GM12878 (cell line): ENCODE results near the gene PHKA1. TPM values are rescaled to one million over a fixed set of nuclear protein-coding genes. Genes with fewer than 3 reads are reported as not detected.
"Not testable (repeated sequence)": the region's sequence is repeated elsewhere in the genome, so short reads cannot be mapped to it uniquely, and the experiment has no call there.

ENCODE experiments used
- ATAC-seq: fragments of 200-7000 bp; cut with Tn5 transposase; 3 replicates; pipeline ENCODE4 v1.9.1; 2020; ENCODE audit warnings: mild to moderate bottlenecking, moderate library complexity
- BruUV-seq: library from RNA; stranded (reverse); fragments of 400-500 nt; replicated peaks from 2 replicates; lab custom pipeline; 2021; lab: Mats Ljungman, UMichigan
- CTCF ChIA-PET: fragments of 300-600 bp; sonication (Branson Sonifier 250); formaldehyde crosslinking; extraction: SDS; loops from one replicate; lab custom pipeline; 2021; ENCODE audit warnings: inconsistent platforms; lab: Yijun Ruan, JAX
- POLR2A ChIA-PET: fragments of 350-600 bp; formaldehyde crosslinking; extraction: SDS; loops from one replicate; lab custom pipeline; 2021; ENCODE audit warnings: inconsistent platforms; lab: Charles Lee
- RAD21 ChIA-PET: fragments of 300-600 bp; sonication (Branson Sonifier 250); formaldehyde crosslinking; loops from one replicate; lab custom pipeline; 2023; ENCODE audit warnings: antibody characterized with exemption; ENCODE audit not compliant: unreplicated experiment; lab: Charles Lee
- SMC1A ChIA-PET: fragments of 300-600 bp; sonication (Branson Sonifier 250); formaldehyde crosslinking; loops from one replicate; lab custom pipeline; 2023; ENCODE audit not compliant: unreplicated experiment, uncharacterized antibody; lab: Charles Lee
- DNase-seq: peaks from one replicate; pipeline ENCODE4 v3.0.0-alpha.2; 2011; ENCODE audit warnings: low read depth, low spot score
- FAIRE-seq: peaks from 3 replicates; lab custom pipeline; 2011; peaks lifted over from hg19 to GRCh38; lab: Jason Lieb, UNC
- H2AFZ ChIP-seq: 2 replicates; pipeline ENCODE4 v1.6.0; 2011; ENCODE audit warnings: low read depth, low read length, control low read depth; ENCODE audit not compliant: control insufficient read depth
- H3K27ac ChIP-seq: 2 replicates; pipeline ENCODE4 v1.5.1; 2011; ENCODE audit warnings: control low read depth; ENCODE audit not compliant: control insufficient read depth, insufficient read depth
- H3K27me3 ChIP-seq, 2 experiments: replicated peaks in 1 of 2; 2 replicates each; pipeline versions ENCODE4 v1.6.0 to v1.6.1; 2011; ENCODE audit warnings: low read length in 1 of 2; ENCODE audit not compliant: control insufficient read depth in 2 of 2, insufficient read depth in 2 of 2
- H3K36me3 ChIP-seq, 2 experiments: 2 replicates each; pipeline ENCODE4 v1.5.1; 2011; ENCODE audit warnings: low read length in 1 of 2; ENCODE audit not compliant: control insufficient read depth in 2 of 2, insufficient read depth in 2 of 2
- H3K4me1 ChIP-seq: 2 replicates; pipeline ENCODE4 v1.6.1; 2011; ENCODE audit warnings: mild to moderate bottlenecking, low read length, moderate library complexity, mixed read lengths; ENCODE audit not compliant: control insufficient read depth, insufficient read depth
- H3K4me2 ChIP-seq: 2 replicates; pipeline ENCODE4 v1.6.0; 2011; ENCODE audit warnings: control low read depth; ENCODE audit not compliant: control insufficient read depth, insufficient read depth
- H3K4me3 ChIP-seq: fragments of 200-600 bp; sonication (generic); 2 replicates; pipeline ENCODE4 v1.5.1; 2016
- H3K79me2 ChIP-seq: 2 replicates; pipeline ENCODE4 v1.6.0; 2011; ENCODE audit warnings: low read length; ENCODE audit not compliant: control insufficient read depth, insufficient read depth
- H3K9ac ChIP-seq: 2 replicates; pipeline ENCODE4 v1.8.0; 2011; ENCODE audit warnings: low read length, control low read depth, mixed read lengths; ENCODE audit not compliant: control insufficient read depth, insufficient read depth
- H3K9me3 ChIP-seq: replicated peaks from 3 replicates; pipeline ENCODE4 v1.5.1; 2011; ENCODE audit warnings: mild to moderate bottlenecking, low read length; ENCODE audit not compliant: control insufficient read depth, insufficient read depth
- H4K20me1 ChIP-seq: 2 replicates; pipeline ENCODE4 v1.6.0; 2011; ENCODE audit not compliant: control insufficient read depth, insufficient read depth
- ETV6 ChIP-seq, 2 experiments: fragments of 450-650 bp in 1 of 2; IDR thresholded peaks in 1 of 2; conservative IDR thresholded peaks in 1 of 2; 2 replicates each; pipeline ENCODE4 v1.6.1; 2014; ENCODE audit warnings: antibody characterized with exemption in 1 of 2, borderline replicate concordance in 1 of 2, low read depth in 1 of 2, mild to moderate bottlenecking in 1 of 2, moderate library complexity in 1 of 2
- SREBF1 ChIP-seq: IDR thresholded peaks from 2 replicates; pipeline ENCODE4 v1.6.1; 2012; ENCODE audit warnings: mild to moderate bottlenecking, low read length
- STAT1 ChIP-seq: fragments of 450-650 bp; conservative IDR thresholded peaks from 2 replicates; pipeline ENCODE4 v1.6.1; 2014; ENCODE audit warnings: antibody characterized with exemption, mild to moderate bottlenecking
- TAF1 ChIP-seq: IDR thresholded peaks from 2 replicates; pipeline ENCODE4 v1.6.1; 2011; ENCODE audit warnings: mild to moderate bottlenecking, low read depth, low read length, borderline replicate concordance
- WGBS: methylation state at CpG from one replicate; pipeline ENCODE4 v1.1.6; 2016; ENCODE audit warnings: low lambda C conversion rate; ENCODE audit not compliant: insufficient replicate concordance, insufficient coverage; ENCODE audit errors: missing lambda C conversion rate; 5-methylcytosine and 5-hydroxymethylcytosine counted together
- in situ Hi-C: fragments of 300-500 bp; cut with MboI; formaldehyde crosslinking; loops from 9 replicates; pipeline ENCODE4 v1.14.3; 2018; ENCODE audit warnings: mixed read lengths
- intact Hi-C: fragments of 100-400 bp; cut with micrococcal nuclease; formaldehyde crosslinking; loops from one replicate; pipeline ENCODE4 v1.14.2; 2022; ENCODE audit not compliant: unreplicated experiment
- polyA plus RNA-seq, 11 experiments: library from polyadenylated mRNA; depleted of rRNA in 4 of 11; unstranded in 6 of 11; stranded (reverse) in 5 of 11; fragments of >200 nt; fragmentation: Nextera tagmentation in 4 of 11; fragmentation: Illumina TruSeq in 1 of 11; extraction: Ambion mirVana in 4 of 11; extraction: Trizol in 1 of 11; gene quantifications; 1 replicate in 1 of 11; 2 replicates in 10 of 11; pipeline versions ENCODE4 v1.2.1 to v1.2.3, GENCODE V29; 2011 to 2016; ENCODE audit warnings: inconsistent platforms in 2 of 11, missing spikeins in 2 of 11, low read depth in 1 of 11
- total RNA-seq, 4 experiments: library from RNA; depleted of rRNA in 3 of 4; stranded (reverse); fragments of >200 nt in 3 of 4; fragmentation: Illumina TruSeq in 1 of 4; extraction: Trizol in 1 of 4; gene quantifications; 2 replicates each; pipeline versions ENCODE4 v1.2.1 to v1.2.3, GENCODE V29; 2013 to 2021
- TF ChIP-seq, protein P1 (sequence below): fragments of 450-650 bp; IDR thresholded peaks from 2 replicates; pipeline ENCODE4 v1.6.1; 2018; ENCODE audit warnings: mild to moderate bottlenecking, low read depth, moderate library complexity; ENCODE audit not compliant: partially characterized antibody
- TF ChIP-seq, protein P2 (sequence below): fragments of 450-650 bp; conservative IDR thresholded peaks from 2 replicates; pipeline ENCODE4 v1.6.1; 2017; ENCODE audit warnings: mild to moderate bottlenecking, moderate library complexity

Gene PHKA1
- total and polyA plus RNA-seq, 10 of the 15 experiments (the other 5 are each of a cell fraction or from before 2014, with no cell fraction given) = under 0.01 to 0.15 (median 0.05) TPM; not detected in 4

GRCh38 chrX:72735561-72735960, 21.5 kb upstream of the PHKA1 start (continued):
- TF ChIP-seq ETV6 (conservative IDR thresholded peaks at IDR 0.05 in 1 of 2, IDR thresholded peaks at IDR 0.05 in 1 of 2; ENCODE audit: borderline replicate concordance in 1 of 2, low read depth in 1 of 2) = no peak
- TF ChIP-seq SREBF1 = no peak
- TF ChIP-seq, protein P1, sequence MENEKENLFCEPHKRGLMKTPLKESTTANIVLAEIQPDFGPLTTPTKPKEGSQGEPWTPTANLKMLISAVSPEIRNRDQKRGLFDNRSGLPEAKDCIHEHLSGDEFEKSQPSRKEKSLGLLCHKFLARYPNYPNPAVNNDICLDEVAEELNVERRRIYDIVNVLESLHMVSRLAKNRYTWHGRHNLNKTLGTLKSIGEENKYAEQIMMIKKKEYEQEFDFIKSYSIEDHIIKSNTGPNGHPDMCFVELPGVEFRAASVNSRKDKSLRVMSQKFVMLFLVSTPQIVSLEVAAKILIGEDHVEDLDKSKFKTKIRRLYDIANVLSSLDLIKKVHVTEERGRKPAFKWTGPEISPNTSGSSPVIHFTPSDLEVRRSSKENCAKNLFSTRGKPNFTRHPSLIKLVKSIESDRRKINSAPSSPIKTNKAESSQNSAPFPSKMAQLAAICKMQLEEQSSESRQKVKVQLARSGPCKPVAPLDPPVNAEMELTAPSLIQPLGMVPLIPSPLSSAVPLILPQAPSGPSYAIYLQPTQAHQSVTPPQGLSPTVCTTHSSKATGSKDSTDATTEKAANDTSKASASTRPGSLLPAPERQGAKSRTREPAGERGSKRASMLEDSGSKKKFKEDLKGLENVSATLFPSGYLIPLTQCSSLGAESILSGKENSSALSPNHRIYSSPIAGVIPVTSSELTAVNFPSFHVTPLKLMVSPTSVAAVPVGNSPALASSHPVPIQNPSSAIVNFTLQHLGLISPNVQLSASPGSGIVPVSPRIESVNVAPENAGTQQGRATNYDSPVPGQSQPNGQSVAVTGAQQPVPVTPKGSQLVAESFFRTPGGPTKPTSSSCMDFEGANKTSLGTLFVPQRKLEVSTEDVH = no peak
- TF ChIP-seq TAF1 = no peak
- TF ChIP-seq, protein P2, sequence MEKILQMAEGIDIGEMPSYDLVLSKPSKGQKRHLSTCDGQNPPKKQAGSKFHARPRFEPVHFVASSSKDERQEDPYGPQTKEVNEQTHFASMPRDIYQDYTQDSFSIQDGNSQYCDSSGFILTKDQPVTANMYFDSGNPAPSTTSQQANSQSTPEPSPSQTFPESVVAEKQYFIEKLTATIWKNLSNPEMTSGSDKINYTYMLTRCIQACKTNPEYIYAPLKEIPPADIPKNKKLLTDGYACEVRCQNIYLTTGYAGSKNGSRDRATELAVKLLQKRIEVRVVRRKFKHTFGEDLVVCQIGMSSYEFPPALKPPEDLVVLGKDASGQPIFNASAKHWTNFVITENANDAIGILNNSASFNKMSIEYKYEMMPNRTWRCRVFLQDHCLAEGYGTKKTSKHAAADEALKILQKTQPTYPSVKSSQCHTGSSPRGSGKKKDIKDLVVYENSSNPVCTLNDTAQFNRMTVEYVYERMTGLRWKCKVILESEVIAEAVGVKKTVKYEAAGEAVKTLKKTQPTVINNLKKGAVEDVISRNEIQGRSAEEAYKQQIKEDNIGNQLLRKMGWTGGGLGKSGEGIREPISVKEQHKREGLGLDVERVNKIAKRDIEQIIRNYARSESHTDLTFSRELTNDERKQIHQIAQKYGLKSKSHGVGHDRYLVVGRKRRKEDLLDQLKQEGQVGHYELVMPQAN = no peak
- no peak for TF ChIP-seq STAT1

- H3K4me3 ChIP-seq, H4K20me1 ChIP-seq, H3K36me3 ChIP-seq, H3K79me2 ChIP-seq, intact Hi-C loops, H2AFZ ChIP-seq, in situ Hi-C loops, POLR2A ChIA-PET, DNase-seq, SMC1A ChIA-PET, ATAC-seq, FAIRE-seq, RAD21 ChIA-PET, CTCF ChIA-PET, H3K4me2 ChIP-seq, H3K4me1 ChIP-seq, H3K27me3 ChIP-seq, H3K9ac ChIP-seq, BruUV-seq, H3K9me3 ChIP-seq, H3K27ac ChIP-seq: not testable (repeated sequence)
- WGBS = 36% methylated on average over 8 of the region's 8 CpGs
Measured at GRCh38 chrX:72733636-72734035, 19.5 kb upstream of the PHKA1 start.
